DND-41 (cell line): ENCODE results near the gene ZMYND11.

Experiments
- ATAC-seq: fragments of 200-7000 bp; cut with Tn5 transposase; 3 replicates; pipeline ENCODE4 v1.9.1; 2021; ENCODE audit warnings: low read depth; ENCODE audit not compliant: insufficient read depth
- DNase-seq: peaks from one replicate; pipeline ENCODE4 v3.0.0-alpha.2; 2020
- H2AFZ ChIP-seq: 2 replicates; pipeline ENCODE4 v1.6.0; 2012; ENCODE audit warnings: low read depth, low read length
- H3K27ac ChIP-seq: 2 replicates; pipeline ENCODE4 v1.5.1; 2012; ENCODE audit warnings: low read length, inconsistent platforms
- H3K27me3 ChIP-seq: fragments of 200-600 bp; sonication (generic); 2 replicates; pipeline ENCODE4 v1.6.0; 2012; ENCODE audit warnings: low read length, mild to moderate bottlenecking, inconsistent platforms; ENCODE audit not compliant: insufficient read depth, poor library complexity
- H3K36me3 ChIP-seq: 2 replicates; pipeline ENCODE4 v1.5.1; 2012; ENCODE audit warnings: low read length, inconsistent platforms; ENCODE audit not compliant: insufficient read depth
- H3K4me1 ChIP-seq: 2 replicates; pipeline ENCODE4 v1.5.1; 2012; ENCODE audit warnings: mild to moderate bottlenecking, low read length; ENCODE audit not compliant: insufficient read depth
- H3K4me2 ChIP-seq: 2 replicates; pipeline ENCODE4 v1.6.0; 2012; ENCODE audit warnings: mild to moderate bottlenecking, moderate library complexity, low read length, inconsistent platforms; ENCODE audit not compliant: insufficient read depth
- H3K4me3 ChIP-seq, 2 experiments: fragments of 200-600 bp in 1 of 2; shearing (Covaris generic) in 1 of 2; 2 replicates each; pipeline ENCODE4 v1.5.1; 2012 to 2016; ENCODE audit warnings: inconsistent platforms in 2 of 2, low read length in 2 of 2, mild to moderate bottlenecking in 2 of 2, low read depth in 1 of 2, moderate library complexity in 1 of 2
- H3K79me2 ChIP-seq: 2 replicates; pipeline ENCODE4 v1.6.0; 2012; ENCODE audit warnings: low read length, inconsistent platforms; ENCODE audit not compliant: insufficient read depth
- H3K9ac ChIP-seq: 2 replicates; pipeline ENCODE4 v1.6.0; 2012; ENCODE audit warnings: low read depth, mild to moderate bottlenecking, inconsistent platforms, low read length, moderate library complexity
- H3K9me3 ChIP-seq: 2 replicates; pipeline ENCODE4 v1.5.1; 2012; ENCODE audit warnings: low read length, moderate library complexity, mild to moderate bottlenecking, inconsistent platforms; ENCODE audit not compliant: insufficient read depth, severe bottlenecking
- H4K20me1 ChIP-seq: 2 replicates; pipeline ENCODE4 v1.6.0; 2012; ENCODE audit warnings: low read length; ENCODE audit not compliant: insufficient read depth
- CTCF ChIP-seq: IDR thresholded peaks from 2 replicates; pipeline ENCODE4 v1.5.1; 2012; ENCODE audit warnings: borderline replicate concordance, low read length, moderate library complexity, mild to moderate bottlenecking; ENCODE audit not compliant: poor library complexity, severe bottlenecking; ENCODE audit errors: extremely low read depth
- EZH2 ChIP-seq: IDR thresholded peaks from 3 replicates; pipeline ENCODE4 v1.6.1; 2012; ENCODE audit warnings: borderline replicate concordance, low read depth, mild to moderate bottlenecking, moderate library complexity, low read length, inconsistent platforms; ENCODE audit not compliant: severe bottlenecking

Gene ZMYND11

GRCh38 chr10:241966-242643 lies 106.8 kb downstream of the ZMYND11 start:
- TF ChIP-seq EZH2 (no peak), CTCF (no peak)
- no peak overlapping the region for H2AFZ ChIP-seq
- H3K4me2 ChIP-seq: no peak overlapping the region
- no peaks in the 10 kb centered on the region for H3K27me3 ChIP-seq
- no peaks in the 10 kb centered on the region for H3K79me2 ChIP-seq
- H3K4me3 ChIP-seq: no peak overlapping the region
- no peaks in the 10 kb centered on the region for H4K20me1 ChIP-seq
- no peak overlapping the region for H3K27ac ChIP-seq
- no peak for DNase-seq
- H3K9me3 ChIP-seq: no peaks in the 10 kb centered on the region
- H3K4me1 ChIP-seq: no peaks in the 10 kb centered on the region
- H3K9ac ChIP-seq: no peak overlapping the region
- ATAC-seq: no peak
- H3K36me3 ChIP-seq: peaks cover 68% of the 10 kb centered on the region

- Histone ChIP-seq H3K4me1 (no peaks in the 10 kb centered on the region), H3K9me3 (no peaks in the 10 kb centered on the region), H3K4me3 (no peak overlapping the region), H4K20me1 (no peaks in the 10 kb centered on the region), H3K27me3 (no peaks in the 10 kb centered on the region), H3K79me2 (no peaks in the 10 kb centered on the region), H3K9ac (no peak overlapping the region), H3K27ac (no peak overlapping the region), H3K4me2 (no peak overlapping the region), H3K36me3 (peaks cover 75% of the 10 kb centered on the region), H2AFZ (no peak overlapping the region)
- ATAC-seq: no peak
- TF ChIP-seq CTCF: no peak
- no peak for TF ChIP-seq EZH2
- no peak for DNase-seq
These were observed 109.0 kb downstream of the ZMYND11 start for GRCh38 chr10:244227-244626.

- H3K27me3 ChIP-seq: no peaks in the 10 kb centered on the region
- H3K4me1 ChIP-seq: no peaks in the 10 kb centered on the region
- peaks cover 75% of the 10 kb centered on the region for H3K36me3 ChIP-seq
- H3K27ac ChIP-seq: no peak overlapping the region
- no peaks in the 10 kb centered on the region for H4K20me1 ChIP-seq
- H2AFZ ChIP-seq: no peak overlapping the region
- TF ChIP-seq CTCF (no peak), EZH2 (no peak)
- H3K9me3 ChIP-seq: no peaks in the 10 kb centered on the region
- no peak overlapping the region for H3K4me2 ChIP-seq
- no peak for DNase-seq
- no peak for ATAC-seq
- H3K4me3 ChIP-seq: no peak overlapping the region
- no peaks in the 10 kb centered on the region for H3K79me2 ChIP-seq
- no peak overlapping the region for H3K9ac ChIP-seq
These were observed 111.2 kb downstream of the ZMYND11 start for GRCh38 chr10:246431-246830.
